Prostate gland (tissue), 2 donors: ENCODE measurements around the gene PZP. TPM values are rescaled to one million over a fixed set of nuclear protein-coding genes. Genes with fewer than 3 reads are reported as not detected.
"Not testable (repeated sequence)": the region's sequence is repeated elsewhere in the genome, so short reads cannot be mapped to it uniquely, and the experiment has no call there.

ENCODE experiments used
- DNase-seq: peaks from one replicate; pipeline ENCODE4 v3.0.0-alpha.2; 2019; ENCODE audit warnings: low spot score
- H3K27ac ChIP-seq, 2 donors: fragments of 200-600 bp; sonication (generic); 2 replicates each; pipeline ENCODE4 v1.5.1; 2017 to 2019
- H3K27me3 ChIP-seq: fragments of 200-600 bp; sonication (generic); replicated peaks from 2 replicates; pipeline ENCODE4 v1.5.1; 2019; ENCODE audit not compliant: insufficient read depth
- H3K36me3 ChIP-seq, 2 donors: fragments of 200-600 bp; sonication (generic); 1 replicate in 1 of 2; 2 replicates in 1 of 2; pipeline versions ENCODE4 v1.5.1 to v1.8.1; 2017 to 2019
- H3K4me1 ChIP-seq: fragments of 200-600 bp; sonication (generic); replicated peaks from 2 replicates; pipeline ENCODE4 v1.5.1; 2019
- H3K4me3 ChIP-seq, 2 donors: fragments of 200-600 bp; sonication (generic); 2 replicates each; pipeline ENCODE4 v1.5.1; 2017 to 2019
- H3K9me3 ChIP-seq: fragments of 200-600 bp; sonication (generic); 2 replicates; pipeline ENCODE4 v1.5.1; 2017
- CTCF ChIP-seq, 4 experiments: fragments of 200-600 bp in 2 of 4; fragments of 450-650 bp in 2 of 4; sonication (generic) in 2 of 4; IDR thresholded peaks; 1 replicate in 3 of 4; 2 replicates in 1 of 4; pipeline ENCODE4 v1.5.1; 2016 to 2019; ENCODE audit warnings: antibody characterized with exemption in 4 of 4, mild to moderate bottlenecking in 2 of 4, moderate library complexity in 2 of 4
- POLR2A ChIP-seq: fragments of 450-650 bp; IDR thresholded peaks from one replicate; pipeline ENCODE4 v1.6.1; 2016; ENCODE audit warnings: antibody characterized with exemption, mild to moderate bottlenecking
- POLR2AphosphoS5 ChIP-seq: sonication (generic); formaldehyde crosslinking; IDR thresholded peaks from one replicate; pipeline ENCODE4 v1.6.1; 2017; ENCODE audit warnings: antibody characterized with exemption
- WGBS: methylation state at CpG from one replicate; pipeline ENCODE4 v1.1.5; 2018; 5-methylcytosine and 5-hydroxymethylcytosine counted together
- intact Hi-C: fragments of 100-400 bp; cut with DNase I; formaldehyde crosslinking; loops from one replicate; pipeline ENCODE4 v1.14.2; 2022
- total RNA-seq, 2 donors: library from RNA; depleted of rRNA; stranded (reverse); fragments of >200 nt; gene quantifications; one replicate each; pipeline ENCODE4 v1.1.0, GENCODE V29; 2016

PZP gene
- total RNA-seq, 2 donors from 2014 or later: 0.62 TPM; not detected in 1

DNA sequence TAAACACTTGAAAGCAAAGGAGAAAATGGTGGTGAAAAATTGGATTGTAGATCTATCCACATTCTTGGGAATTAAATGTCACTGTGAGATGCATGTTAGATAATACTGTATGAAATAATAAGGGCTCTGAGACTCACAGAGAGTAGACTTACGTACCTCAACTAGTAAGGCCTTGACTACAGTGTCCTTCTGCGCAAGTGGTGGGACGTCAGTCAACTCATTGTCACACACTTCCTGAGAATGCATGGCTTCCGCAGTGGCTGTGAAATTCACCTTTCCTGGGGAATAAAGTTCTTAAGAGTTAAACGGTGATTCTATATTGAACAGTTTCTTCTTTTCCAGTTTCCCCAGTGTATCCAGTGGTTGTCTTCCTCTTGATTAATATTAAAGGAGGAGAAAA, 32.6 kb upstream of the PZP start:
- Histone ChIP-seq H3K27me3 (no peaks in the 10 kb centered on the region), H3K9me3 (no peaks in the 10 kb centered on the region), H3K27ac (no peak overlapping the region), H3K4me3 (no peak overlapping the region), H3K36me3 (no peaks in the 10 kb centered on the region), H3K4me1 (no peaks in the 10 kb centered on the region)
- no peak for DNase-seq
- no peak for TF ChIP-seq POLR2A
- no peak for TF ChIP-seq CTCF (IDR thresholded peaks at IDR 0.05)
- no peak for TF ChIP-seq POLR2AphosphoS5
- intact Hi-C loops: no loop called here
- 77% methylated on average over 5 of the region's 5 CpGs for WGBS

DNA sequence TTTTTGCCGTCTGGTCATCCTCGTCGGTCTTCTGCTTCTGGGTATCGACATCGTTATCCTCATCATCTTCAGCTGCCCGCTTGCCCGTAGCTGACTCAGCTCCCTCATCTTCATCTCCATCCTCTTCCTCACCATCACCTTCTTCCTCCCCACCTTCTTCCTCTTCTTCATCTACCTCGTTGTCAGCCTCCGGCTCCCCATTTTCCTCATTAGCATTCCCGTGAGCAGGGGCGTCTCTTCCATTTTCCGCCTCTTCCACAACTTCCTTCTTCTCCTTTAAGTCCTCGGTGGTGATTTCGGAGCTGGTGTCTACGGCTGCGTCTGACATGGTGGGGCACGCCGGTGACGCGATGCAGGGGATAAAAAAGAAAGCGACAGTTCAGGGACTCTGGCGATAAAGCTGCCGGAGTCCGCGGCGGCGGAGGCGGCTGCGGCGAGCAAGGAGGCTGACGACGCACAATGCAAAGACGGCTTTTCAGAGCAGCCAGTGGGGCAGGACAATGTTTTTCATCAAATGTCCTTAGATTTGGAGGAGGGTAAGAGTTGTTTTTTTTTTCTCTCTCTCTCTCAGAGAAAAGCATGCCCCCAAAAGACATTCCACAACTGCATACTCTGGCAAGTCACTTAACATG, 31.9 kb upstream of the PZP start:
- 23% methylated on average over 32 of the region's 33 CpGs for whole genome bisulfite sequencing
- H3K36me3 ChIP-seq, intact Hi-C loops, H3K27me3 ChIP-seq, DNase-seq, H3K4me1 ChIP-seq, H3K9me3 ChIP-seq, H3K27ac ChIP-seq: not testable (repeated sequence)
- H3K4me3 ChIP-seq: peak overlapping the region; percentile 13 to 20

- no peak overlapping the region for H3K4me3 ChIP-seq
- no peaks in the 10 kb centered on the region for H3K4me1 ChIP-seq
- TF ChIP-seq POLR2A (no peak), CTCF (IDR thresholded peaks at IDR 0.05) (no peak), POLR2AphosphoS5 (no peak)
Measured at GRCh38 chr12:9237286-9237685, 29.1 kb upstream of the PZP start.

DNA sequence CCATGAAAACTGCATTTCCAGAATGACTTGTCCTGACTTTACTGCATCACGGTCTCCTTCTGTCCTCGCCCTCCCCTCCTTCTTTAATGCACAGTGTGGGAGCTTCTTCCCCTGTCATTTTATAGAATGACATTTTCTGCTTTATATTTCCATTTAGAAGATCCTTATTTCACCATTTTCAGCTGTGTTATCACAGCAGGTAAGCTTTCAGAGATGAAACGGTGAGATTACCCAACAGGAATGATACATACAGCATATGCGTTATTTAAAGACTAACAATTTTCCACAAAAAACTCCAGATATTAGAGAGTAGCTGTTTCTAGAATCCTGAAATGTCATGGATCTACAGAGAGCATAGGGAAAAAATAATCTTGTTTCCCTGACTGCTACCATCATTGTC, 27.3 kb upstream of the PZP start:
- Histone ChIP-seq H3K9me3 (no peaks in the 10 kb centered on the region), H3K27me3 (no peaks in the 10 kb centered on the region), H3K4me1 (no peaks in the 10 kb centered on the region), H3K36me3 (no peaks in the 10 kb centered on the region), H3K4me3 (no peak overlapping the region), H3K27ac (no peak overlapping the region)
- 94% methylated on average over 4 of the region's 4 CpGs for WGBS
- DNase-seq: no peak
- TF ChIP-seq POLR2A: no peak
- TF ChIP-seq POLR2AphosphoS5: no peak
- TF ChIP-seq CTCF (IDR thresholded peaks at IDR 0.05): no peak
- intact Hi-C loops: no loop called here

More at GRCh38 chr12:9237286-9237685, 29.1 kb upstream of the PZP start:
- DNase-seq: no peak
- no peaks in the 10 kb centered on the region for H3K9me3 ChIP-seq
- H3K27ac ChIP-seq: no peak overlapping the region
- WGBS: 79% methylated on average over 1 of the region's 1 CpG
- H3K27me3 ChIP-seq: no peaks in the 10 kb centered on the region
- no peaks in the 10 kb centered on the region for H3K36me3 ChIP-seq
- intact Hi-C loops: no loop called here

- H3K27ac ChIP-seq: no peak overlapping the region
- WGBS: 33% methylated on average over 8 of the region's 8 CpGs
Measured at GRCh38 chr12:9227950-9228349, 19.8 kb upstream of the PZP start.

GRCh38 chr12:9223830-9224229, 15.6 kb upstream of the PZP start:
- Histone ChIP-seq H3K27ac (no peak overlapping the region), H3K27me3 (no peaks in the 10 kb centered on the region), H3K4me3 (no peak overlapping the region), H3K9me3 (no peaks in the 10 kb centered on the region), H3K4me1 (no peaks in the 10 kb centered on the region), H3K36me3 (no peaks in the 10 kb centered on the region)
- TF ChIP-seq CTCF (IDR thresholded peaks at IDR 0.05): no peak
- TF ChIP-seq POLR2AphosphoS5: no peak
- TF ChIP-seq POLR2A: no peak
- DNase-seq: no peak
- intact Hi-C loops: no loop called here
- WGBS: 85% methylated on average over 2 of the region's 2 CpGs

More at GRCh38 chr12:9227950-9228349, 19.8 kb upstream of the PZP start:
- no peak for DNase-seq
- TF ChIP-seq POLR2AphosphoS5: no peak
- no peaks in the 10 kb centered on the region for H3K4me1 ChIP-seq
- no peak overlapping the region for H3K4me3 ChIP-seq
- H3K27me3 ChIP-seq: no peaks in the 10 kb centered on the region
- no peaks in the 10 kb centered on the region for H3K36me3 ChIP-seq
- H3K9me3 ChIP-seq: no peaks in the 10 kb centered on the region
- intact Hi-C loops: no loop called here
